OCI-LY7 (cell line): ENCODE data around the gene CLMN. TPM values are rescaled to one million over a fixed set of nuclear protein-coding genes. Genes with fewer than 3 reads are reported as not detected.
A peak's percentile ranks its signal among the peaks of the same experiment; 100 is the strongest.

Source experiments
- BruUV-seq: library from RNA; stranded (reverse); fragments of 400-500 nt; replicated peaks from 2 replicates; lab custom pipeline; 2021; lab: Mats Ljungman, UMichigan
- CTCF ChIA-PET: fragments of 300-600 bp; sonication (Branson Sonifier 250); formaldehyde crosslinking; loops from one replicate; lab custom pipeline; 2022; ENCODE audit warnings: antibody characterized with exemption; ENCODE audit not compliant: unreplicated experiment; lab: Charles Lee
- POLR2A ChIA-PET: fragments of 300-600 bp; sonication (Branson Sonifier 250); formaldehyde crosslinking; loops from one replicate; lab custom pipeline; 2022; ENCODE audit warnings: antibody characterized with exemption; lab: Charles Lee
- DNase-seq: peaks from one replicate; pipeline ENCODE4 v3.0.0-alpha.2; 2015; ENCODE audit warnings: low spot score
- H2AFZ ChIP-seq: fragments of 200-600 bp; sonication (generic), shearing (Covaris generic); 2 replicates; pipeline ENCODE4 v1.6.1; 2014; ENCODE audit warnings: mild to moderate bottlenecking, antibody characterized with exemption, low read length, moderate library complexity
- H3K27ac ChIP-seq: fragments of 200-600 bp; sonication (generic); 2 replicates; pipeline ENCODE4 v1.5.1; 2014; ENCODE audit warnings: mixed run types, low read depth, mild to moderate bottlenecking, moderate library complexity, low read length, inconsistent platforms; ENCODE audit not compliant: poor library complexity, severe bottlenecking
- H3K36me3 ChIP-seq: fragments of 200-600 bp; sonication (generic); 2 replicates; pipeline ENCODE4 v1.6.1; 2014; ENCODE audit warnings: mild to moderate bottlenecking, antibody characterized with exemption, low read length, moderate library complexity, mixed read lengths; ENCODE audit not compliant: insufficient read depth
- H3K4me1 ChIP-seq: fragments of 200-600 bp; sonication (generic); 2 replicates; pipeline ENCODE4 v1.5.1; 2014; ENCODE audit warnings: mild to moderate bottlenecking, low read length; ENCODE audit not compliant: insufficient read depth, poor library complexity, severe bottlenecking
- H3K4me2 ChIP-seq: fragments of 200-600 bp; sonication (generic); 2 replicates; pipeline ENCODE4 v1.6.1; 2014; ENCODE audit warnings: mild to moderate bottlenecking, low read length
- H3K4me3 ChIP-seq: fragments of 200-600 bp; sonication (generic); 2 replicates; pipeline ENCODE4 v1.5.1; 2014; ENCODE audit warnings: mild to moderate bottlenecking, low read depth, low read length; ENCODE audit not compliant: poor library complexity, severe bottlenecking
- H3K79me2 ChIP-seq: fragments of 200-600 bp; sonication (generic); 2 replicates; pipeline ENCODE4 v1.6.1; 2016; ENCODE audit warnings: low read depth, mild to moderate bottlenecking, low read length, moderate library complexity, mixed read lengths; ENCODE audit not compliant: insufficient read depth
- H3K9me2 ChIP-seq: fragments of 200-600 bp; sonication (generic); 2 replicates; pipeline ENCODE4 v1.6.1; 2016; ENCODE audit warnings: mild to moderate bottlenecking, low read length, mixed read lengths; ENCODE audit not compliant: insufficient read depth
- H3K9me3 ChIP-seq: fragments of 200-600 bp; sonication (generic); 2 replicates; pipeline ENCODE4 v1.6.1; 2014; ENCODE audit warnings: mild to moderate bottlenecking, mixed run types, low read length, mixed read lengths
- H4K20me1 ChIP-seq: fragments of 200-600 bp; sonication (generic); 2 replicates; pipeline ENCODE4 v1.6.1; 2014; ENCODE audit warnings: mild to moderate bottlenecking, antibody characterized with exemption, low read length, moderate library complexity, mixed read lengths; ENCODE audit not compliant: insufficient read depth
- CTCF ChIP-seq: fragments of 200-600 bp; sonication (generic); conservative IDR thresholded peaks from 2 replicates; pipeline ENCODE4 v1.5.1; 2014; ENCODE audit warnings: mild to moderate bottlenecking, antibody characterized with exemption, low read length, moderate library complexity, mixed read lengths
- EZH2phosphoT487 ChIP-seq: fragments of 200-600 bp; sonication (generic); IDR thresholded peaks from 2 replicates; pipeline ENCODE4 v1.6.1; 2018; ENCODE audit warnings: low read depth, borderline replicate concordance, mild to moderate bottlenecking, mixed run types, antibody characterized with exemption, low read length, moderate library complexity, mixed read lengths
- intact Hi-C: fragments of 100-400 bp; cut with micrococcal nuclease; formaldehyde crosslinking; loops from one replicate; pipeline ENCODE4 v1.10.0; 2022; ENCODE audit not compliant: unreplicated experiment
- total RNA-seq, 2 experiments: library from RNA; depleted of rRNA in 1 of 2; stranded (reverse); fragments of >200 nt in 1 of 2; shearing (Covaris generic) in 1 of 2; gene quantifications; 2 replicates each; pipeline ENCODE4 v1.2.3, GENCODE V29; 2014 to 2022

The CLMN gene
- total RNA-seq, 2 experiments from 2014 or later = 6.8 to 12.0 TPM

GRCh38 chr14:95142208-95142607 is 177.5 kb downstream of the CLMN start:
- peaks cover 41% of the 10 kb centered on the region for H3K36me3 ChIP-seq
- intact Hi-C loops = no loop called here
- DNase-seq = peak; percentile 27
- H4K20me1 ChIP-seq = peaks cover 8% of the 10 kb centered on the region; the same call in 1 of the 2 replicates
- TF ChIP-seq EZH2phosphoT487 (no peak), CTCF (peak; percentile 63)
- H3K9me2 ChIP-seq = no peaks in the 10 kb centered on the region
- H3K27ac ChIP-seq = no peak overlapping the region
- CTCF ChIA-PET = no interaction called here
- H3K4me3 ChIP-seq = no peak overlapping the region
- POLR2A ChIA-PET = interaction anchor here (0.6 to 1.2 kb wide), 3 partner anchors 12 to 64 kb away, joined by 3 to 6 read pairs (median 3); no protein-coding TSS in a partner anchor
- H3K4me1 ChIP-seq = peaks cover 58% of the 10 kb centered on the region
- peaks cover 97% of the 10 kb centered on the region for H3K79me2 ChIP-seq
- H2AFZ ChIP-seq = no peak overlapping the region
- peak overlapping the region; percentile 72 for H3K4me2 ChIP-seq
- H3K9me3 ChIP-seq = peaks cover 27% of the 10 kb centered on the region
- BruUV-seq = no TSS peak

GRCh38 chr14:95141684-95142083 is 178.0 kb downstream of the CLMN start:
- ChIA-PET CTCF (no interaction called here), POLR2A (interaction anchor here (1.5 to 1.9 kb wide), 2 partner anchors 14 to 16 kb away, joined by 5 read pairs; partner anchors contain the start of gene DICER1)
- Histone ChIP-seq H3K4me2 (peak overlapping the region; percentile 72), H3K79me2 (peaks cover 97% of the 10 kb centered on the region), H3K27ac (no peak overlapping the region), H3K9me2 (no peaks in the 10 kb centered on the region), H4K20me1 (peaks cover 8% of the 10 kb centered on the region; the same call in 1 of the 2 replicates), H3K4me3 (no peak overlapping the region), H3K4me1 (peaks cover 58% of the 10 kb centered on the region), H2AFZ (no peak overlapping the region), H3K36me3 (peaks cover 36% of the 10 kb centered on the region), H3K9me3 (peaks cover 24% of the 10 kb centered on the region)
- no peak for DNase-seq
- no TSS peak for BruUV-seq
- intact Hi-C loops = no loop called here
- TF ChIP-seq CTCF (no peak), EZH2phosphoT487 (no peak)
